ENCODE data around the gene MB.

The MB gene

DNA sequence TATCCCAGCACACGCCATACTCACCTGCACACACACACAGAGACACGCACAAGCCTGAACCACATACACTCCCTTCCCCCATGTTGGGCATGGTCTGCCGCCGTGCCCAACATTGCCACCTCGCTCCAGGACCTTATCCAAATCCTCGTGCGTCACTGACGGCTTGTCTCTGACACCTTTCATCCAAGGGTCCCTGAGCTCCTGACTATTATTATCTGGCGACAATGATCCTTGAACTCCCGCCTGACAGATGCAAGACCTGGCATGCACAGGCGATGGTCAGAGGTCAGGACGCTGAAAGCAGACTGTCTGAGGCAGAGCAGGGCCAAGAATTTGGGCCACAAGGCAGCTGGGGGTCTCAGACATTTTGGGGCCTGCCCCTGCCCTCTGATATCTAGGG, 4.2 kb downstream of the MB start:
- DNase-seq = no peak

DNA sequence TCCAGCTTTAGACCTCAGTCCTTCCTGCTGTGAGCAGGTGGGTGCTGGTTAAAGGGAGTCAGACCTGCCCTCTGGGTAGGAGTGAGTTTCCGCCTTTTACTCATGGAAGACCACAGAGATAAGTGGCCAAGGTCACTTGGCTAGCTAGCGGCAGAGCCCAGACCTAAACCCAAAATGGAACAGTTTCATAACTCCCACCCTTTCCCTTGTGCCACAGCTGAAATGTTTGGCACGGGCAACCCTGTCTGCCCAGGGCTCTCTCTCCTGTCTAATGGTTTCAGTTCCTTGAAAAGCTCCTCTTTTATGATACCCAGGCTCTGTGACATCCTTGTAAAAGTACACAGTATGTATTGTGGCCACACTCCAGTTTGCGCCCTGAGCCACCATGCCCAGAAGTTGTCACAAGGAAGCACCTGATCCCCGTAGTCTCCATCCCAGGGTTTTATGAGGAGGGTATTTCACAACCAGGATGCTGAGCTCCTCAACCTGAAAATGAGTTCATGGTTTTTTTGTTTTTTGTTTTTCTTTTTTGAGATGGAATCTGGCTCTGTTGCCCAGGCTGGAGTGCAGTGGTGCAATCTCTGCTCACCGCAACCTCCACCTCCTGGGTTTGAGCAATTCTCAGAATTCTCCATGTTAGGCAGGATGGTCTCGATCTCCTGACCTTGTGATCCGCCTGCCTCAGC, 5.1 kb downstream of the MB start:
- no peak for DNase-seq

DNA sequence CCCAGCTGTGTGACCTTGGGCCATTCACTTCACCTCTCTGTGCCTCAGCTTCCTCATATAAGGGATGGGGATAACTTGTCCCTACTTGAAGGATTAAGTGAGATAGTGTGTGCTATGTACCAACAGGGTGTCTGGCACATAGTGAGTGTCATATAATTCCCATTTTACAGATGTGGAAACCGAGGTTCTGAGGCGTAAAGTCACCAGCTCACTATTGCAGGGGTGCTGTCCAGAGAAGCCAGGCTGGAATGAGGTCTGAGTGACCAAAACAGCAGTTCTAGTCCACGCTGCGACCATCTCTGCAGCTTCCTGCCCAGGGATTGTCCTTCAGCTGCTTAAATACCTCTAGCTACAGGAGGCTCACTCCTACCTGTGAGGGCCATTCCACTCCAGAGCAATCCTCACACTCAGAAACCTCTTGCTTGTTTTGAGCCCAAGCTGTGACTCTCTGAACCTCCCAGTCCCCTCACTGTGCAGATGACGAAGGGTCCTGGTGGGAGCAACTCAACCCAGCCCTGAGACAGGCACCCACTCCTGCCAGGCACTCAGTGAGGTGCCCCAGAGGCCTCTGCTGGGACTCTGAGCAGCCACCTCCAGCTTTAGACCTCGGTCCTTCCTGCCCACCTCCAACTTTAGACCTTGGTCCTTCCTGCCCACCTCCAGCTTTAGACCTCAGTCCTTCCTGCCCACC, 5.8 kb downstream of the MB start:
- no peak for DNase-seq

DNA sequence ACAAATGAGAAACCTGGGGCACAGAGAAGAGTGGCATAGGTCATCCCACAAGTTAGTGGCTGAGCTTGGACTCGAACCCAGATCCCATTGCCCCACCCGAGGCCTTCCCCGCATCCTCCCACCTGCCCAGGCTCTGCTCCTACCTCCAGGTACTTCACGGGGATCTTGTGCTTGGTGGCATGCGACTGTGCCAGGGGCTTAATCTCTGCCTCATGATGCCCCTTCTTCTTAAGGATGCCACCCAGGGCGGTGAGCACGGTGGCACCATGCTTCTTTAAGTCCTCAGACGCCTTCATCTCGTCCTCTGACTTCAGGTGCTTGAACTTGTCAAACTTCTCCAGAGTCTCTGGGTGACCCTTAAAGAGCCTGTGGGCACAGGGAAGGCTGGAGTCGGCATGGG, 6.4 kb downstream of the MB start:
- DNase-seq = no peak

DNA sequence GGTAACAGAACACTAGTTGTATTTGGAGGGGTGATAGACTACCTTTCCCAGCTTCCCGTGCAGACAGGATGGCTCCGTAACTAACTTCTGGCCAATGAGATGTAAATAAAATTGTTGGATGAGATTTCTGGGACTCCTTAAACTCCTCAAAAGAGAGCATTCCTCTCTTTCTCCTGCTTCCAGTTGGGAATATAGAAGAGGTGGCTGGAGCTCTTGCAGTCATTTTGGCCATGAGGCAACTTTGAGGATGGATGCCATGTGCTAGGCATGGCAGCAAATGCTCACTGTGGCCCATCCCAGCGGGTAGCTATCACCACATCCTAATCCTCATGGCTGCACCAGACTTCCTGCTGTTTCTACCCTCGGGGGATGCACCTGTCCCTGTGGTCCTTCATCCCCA, 7.4 kb downstream of the MB start:
- DNase-seq = no peak

DNA sequence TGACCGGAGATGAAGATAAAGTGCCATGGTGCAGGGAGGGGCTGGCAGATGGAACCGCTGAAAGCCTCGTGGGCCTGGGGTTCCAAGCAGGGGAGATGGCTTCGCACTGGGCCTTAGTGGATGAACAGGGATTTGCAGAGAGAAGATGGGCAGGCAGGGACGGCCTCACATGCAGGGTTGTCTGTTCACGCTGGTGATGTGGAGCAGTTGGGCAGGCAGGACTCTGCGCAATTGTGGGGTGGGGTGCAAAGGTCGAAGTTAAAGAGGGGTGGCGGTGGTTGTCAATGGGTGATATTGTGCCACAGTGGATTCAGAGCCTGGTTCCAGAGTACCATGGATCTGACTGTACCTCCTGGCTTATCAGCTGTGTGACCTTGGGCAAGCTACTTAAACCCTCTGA, 7.9 kb downstream of the MB start:
- DNase-seq = no peak

DNA sequence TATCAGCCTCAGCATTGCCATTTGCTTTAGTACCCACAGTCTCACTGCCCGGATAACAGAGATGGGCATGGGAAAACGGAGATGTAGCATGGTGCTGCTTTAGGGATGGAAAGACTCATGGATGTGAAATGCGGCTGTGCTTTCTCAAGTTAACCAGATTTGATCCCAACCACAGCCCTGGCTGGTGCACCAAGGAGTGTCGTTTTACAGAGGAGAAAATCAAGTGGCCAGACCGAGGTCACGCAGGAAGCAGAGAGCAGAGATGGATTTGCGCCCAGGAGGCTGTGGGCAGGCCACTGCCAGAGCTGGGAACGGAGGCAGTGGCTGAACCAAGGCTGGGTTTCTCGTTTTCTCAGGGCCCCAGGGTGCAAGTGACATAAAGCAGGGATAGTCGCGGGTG, 9.0 kb downstream of the MB start:
- no peak for DNase-seq

DNA sequence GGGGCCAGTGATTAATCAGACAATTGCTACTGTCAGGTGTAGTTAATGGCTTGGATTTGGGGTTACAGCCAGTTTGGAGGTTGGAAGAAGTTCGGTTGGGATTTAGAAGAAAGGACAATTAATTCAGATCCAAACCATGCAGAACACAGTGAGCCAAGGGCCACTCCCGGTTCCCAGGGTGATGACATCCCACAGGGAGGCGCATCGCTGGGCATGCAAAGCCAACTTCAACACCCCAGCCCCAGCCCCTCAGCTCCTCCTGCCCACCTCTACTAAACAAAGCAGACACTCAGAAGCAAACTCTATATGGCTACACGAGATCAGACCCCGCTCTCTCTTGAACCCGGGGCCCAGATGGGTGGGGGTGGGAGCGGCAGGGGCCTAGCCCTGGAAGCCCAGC, 10.2 kb downstream of the MB start:
- no peak for DNase-seq

DNA sequence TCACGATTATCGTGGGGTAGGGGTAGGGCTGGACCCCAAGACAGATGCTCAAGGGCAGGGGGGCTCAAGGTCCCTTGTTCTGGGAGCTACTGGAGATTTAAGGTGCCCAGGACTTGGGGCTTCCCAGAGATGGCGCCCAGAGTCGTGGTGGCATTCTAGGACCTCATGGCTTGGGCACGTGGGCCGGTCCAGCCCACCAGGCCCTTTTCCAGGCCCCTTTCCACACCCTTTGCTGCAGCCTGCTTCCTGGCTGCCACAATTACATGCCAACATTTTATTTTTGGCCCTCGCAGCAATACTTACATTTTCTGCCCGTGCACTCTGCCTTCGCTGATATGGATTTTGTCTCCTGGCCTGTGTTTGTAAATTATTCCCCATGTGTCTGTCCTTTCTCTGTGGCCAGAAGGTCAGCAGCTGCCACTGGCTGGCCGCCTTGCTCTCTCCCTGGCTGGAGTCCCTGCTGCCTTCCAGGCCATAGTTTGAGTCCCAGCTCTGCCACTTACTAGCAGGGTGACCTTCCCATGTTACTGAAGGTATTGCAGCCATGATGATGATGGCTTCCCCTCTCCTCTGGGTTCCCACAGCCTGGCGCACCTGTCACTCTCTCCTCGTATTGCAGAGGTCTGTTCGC, 11.2 kb downstream of the MB start:
- no peak for DNase-seq

DNA sequence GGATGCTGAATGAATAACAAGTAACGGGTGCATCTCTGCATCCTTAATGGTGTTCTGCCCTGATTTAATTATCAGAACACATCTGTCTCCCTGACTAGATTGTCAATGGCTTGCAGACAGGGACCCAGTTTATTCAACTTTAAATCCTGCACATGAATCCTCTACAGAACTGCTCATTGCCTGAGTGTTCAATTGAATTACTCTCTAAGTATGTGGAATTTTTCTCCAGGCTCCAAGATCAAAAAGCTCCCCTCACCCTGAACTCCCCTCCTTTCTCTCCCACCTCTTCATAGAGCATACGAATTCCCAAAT, 11.8 kb downstream of the MB start:
- DNase-seq = no peak

DNA sequence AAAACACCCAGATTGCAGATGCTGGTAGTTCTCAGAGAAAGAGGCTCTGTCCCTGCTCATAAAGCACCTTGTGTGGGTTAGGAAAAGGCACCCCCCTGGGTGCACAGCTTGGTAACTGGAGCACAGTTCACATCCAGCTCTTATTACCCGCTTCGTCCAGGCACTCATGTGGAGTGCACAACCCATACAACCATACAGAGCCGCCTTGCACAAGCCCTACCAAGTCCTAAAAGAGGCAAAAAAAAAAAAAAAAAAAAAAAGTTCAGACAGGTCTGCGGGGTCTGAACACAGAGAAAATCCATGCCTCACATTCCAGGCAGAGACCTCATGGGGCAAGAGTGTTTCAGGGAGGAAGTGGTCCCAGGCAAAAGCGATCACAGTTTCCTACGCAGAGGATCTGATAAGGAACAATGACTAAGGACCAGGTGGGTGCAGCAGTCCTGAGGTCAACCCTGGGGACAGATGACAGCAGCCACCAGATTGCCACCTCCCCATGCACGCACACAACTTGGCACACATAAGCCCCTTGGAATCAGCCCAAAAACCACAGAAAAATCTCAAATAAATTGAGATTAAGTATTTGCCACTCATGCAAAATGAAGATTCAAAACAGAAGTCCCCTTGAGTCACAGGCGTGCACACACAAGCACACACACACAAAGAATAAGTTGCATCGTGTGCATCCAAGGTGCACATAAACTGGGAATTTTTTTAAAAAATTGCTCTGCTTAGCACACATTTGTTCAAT, 12.3 kb downstream of the MB start:
- no peak for DNase-seq

DNA sequence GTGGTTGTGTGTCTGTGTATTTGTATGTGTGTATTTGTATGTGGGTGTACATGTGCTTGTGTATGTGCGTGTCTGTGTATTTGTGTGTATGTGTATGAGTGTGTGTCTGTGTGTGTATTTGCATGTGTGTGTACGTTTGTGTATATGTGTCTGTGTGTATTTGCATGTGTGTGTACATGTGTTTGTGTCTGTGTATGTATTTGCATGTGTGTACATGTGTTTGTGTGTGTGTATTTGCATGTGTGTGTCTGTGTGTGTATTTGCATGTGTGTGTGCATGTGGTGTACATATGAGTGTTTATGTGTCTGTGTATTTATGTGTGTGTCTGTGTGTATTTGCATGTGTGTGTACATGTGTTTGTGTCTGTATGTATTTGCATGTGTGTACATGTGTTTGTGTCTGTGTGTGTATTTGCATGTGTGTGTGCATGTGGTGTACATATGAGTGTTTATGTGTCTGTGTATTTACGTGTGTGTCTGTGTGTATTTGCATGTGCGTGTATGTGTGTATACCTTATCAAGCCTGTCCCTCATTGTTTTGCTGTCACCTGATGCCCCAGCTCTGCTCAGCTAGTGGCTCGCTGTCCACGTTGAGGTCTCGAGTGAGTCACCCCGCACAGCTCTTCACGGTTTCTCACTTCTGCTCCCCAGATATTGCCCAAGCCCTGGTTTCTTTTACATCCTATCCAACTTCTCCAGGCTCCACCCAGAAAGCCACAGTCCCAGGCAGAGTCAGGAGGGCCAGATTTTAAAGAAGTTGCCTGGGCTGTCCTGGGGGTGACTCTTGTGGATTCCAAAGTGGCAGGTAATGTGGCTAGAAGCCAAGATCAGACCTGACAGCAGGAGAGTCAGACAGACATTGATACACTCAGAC, 15.2 kb downstream of the MB start:
- DNase-seq = no peak

DNA sequence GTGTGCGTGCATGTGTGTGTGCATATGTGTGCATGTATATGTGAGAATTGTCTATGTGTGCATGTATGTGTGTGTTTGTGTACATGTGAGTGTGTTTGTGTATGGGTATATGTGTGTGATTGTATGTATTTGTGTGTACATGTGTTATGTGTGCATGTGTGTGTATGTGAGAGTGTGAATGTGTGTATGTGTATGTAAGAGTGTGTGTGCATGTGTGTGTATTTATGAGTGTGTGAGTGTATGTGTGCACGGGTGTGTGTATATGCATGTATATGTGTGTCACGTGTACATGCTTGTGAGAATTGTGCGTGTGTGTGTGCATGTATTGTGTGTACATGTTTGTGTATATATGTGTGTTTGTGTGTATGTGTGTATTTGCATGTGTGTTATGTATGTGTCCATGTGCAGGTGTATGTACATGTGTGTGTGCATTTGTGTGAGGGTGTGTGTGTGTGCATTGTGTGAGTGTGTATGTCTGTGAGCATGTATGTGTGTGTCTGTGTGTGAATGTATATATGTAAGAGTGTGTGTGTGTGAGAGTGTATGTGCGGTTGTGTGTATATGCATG, 16.0 kb downstream of the MB start:
- no peak for DNase-seq

DNA sequence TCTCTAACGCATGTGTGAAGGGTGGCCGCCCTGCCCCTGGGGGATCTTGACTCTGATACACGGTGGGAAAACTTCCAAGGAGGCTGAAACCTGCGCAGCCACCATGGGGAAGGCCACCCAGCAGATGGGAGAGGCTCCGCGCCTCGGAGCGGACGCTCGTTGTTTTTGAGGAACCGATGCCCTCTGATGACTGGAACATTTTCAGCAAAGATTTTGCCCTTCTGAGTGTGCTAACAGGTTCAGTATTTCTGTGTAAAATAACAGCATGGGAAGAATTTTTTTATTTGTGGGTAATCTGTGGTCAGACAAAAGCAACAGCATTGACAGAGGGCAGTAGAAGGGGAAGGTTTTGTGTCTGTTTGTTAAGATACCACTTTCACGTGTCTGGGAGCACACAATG, 16.7 kb downstream of the MB start:
- DNase-seq = no peak

DNA sequence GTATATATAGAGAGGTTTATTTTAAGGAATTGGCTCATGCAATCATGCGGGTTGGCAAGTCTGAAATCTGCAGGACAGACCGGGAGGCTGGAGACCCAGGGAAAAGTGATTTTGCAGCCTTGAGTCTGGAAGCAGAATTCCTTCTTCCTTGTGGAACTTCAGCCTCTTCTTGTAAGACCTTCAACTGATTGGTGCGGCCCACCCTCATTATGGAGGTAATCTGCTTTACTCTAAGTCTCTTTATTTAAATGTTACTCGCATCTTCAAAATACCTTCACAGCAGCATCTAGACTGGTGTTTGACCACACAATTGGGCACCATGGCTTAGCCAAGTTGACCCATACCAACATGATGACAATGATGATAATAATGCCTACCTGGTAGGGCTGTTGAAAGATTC, 17.8 kb downstream of the MB start:
- no peak for DNase-seq

DNA sequence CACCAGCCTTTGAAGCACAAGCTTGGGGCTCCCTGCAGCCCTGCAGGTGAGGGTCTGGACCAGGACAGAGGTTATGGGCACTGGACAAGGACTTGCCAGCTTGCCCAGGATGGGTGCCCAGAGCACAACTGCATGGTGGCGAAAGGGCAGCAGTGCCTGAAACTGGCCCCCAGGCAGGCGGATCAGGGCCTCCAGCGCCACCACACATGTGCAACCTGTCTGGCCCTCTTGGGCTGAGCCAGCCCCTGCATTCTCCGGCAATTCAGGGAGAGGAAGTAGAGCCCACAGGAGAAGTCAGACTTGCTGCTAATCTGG, 18.8 kb downstream of the MB start:
- no peak for DNase-seq

DNA sequence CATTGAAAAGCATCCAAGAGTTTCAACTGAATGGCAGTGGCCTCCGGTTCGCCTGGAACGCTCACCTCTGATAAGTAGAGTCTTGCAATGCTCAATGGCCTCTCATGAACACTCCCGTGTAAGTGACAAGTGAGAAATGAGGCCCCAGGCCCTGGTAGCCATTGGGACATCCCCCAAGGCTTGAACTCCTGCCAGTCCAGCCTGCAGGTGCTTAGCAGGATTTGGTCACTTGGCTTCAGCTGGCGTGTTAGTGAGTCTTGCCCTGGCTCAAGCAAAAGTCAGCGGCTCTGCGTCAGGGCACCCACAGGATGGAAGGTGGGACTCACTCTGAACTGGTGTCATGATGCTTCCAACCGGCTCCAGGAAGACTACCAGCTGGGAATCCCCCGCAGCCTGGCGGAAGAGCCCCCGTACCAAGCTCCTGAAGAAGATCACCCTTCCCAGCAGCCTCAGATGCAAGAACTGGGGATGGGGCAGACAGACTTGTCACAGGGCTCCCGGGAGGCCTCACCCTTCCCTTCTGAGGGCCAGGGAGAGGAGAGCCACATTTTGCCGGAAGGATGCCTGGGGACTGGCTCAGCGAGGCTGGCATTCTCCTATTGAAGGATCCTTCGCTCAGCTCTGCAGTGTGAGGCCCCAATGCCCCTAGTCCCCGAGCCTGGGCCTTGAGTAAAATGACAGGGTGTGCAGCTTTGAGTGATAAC, 19.3 kb downstream of the MB start:
- no peak for DNase-seq

DNA sequence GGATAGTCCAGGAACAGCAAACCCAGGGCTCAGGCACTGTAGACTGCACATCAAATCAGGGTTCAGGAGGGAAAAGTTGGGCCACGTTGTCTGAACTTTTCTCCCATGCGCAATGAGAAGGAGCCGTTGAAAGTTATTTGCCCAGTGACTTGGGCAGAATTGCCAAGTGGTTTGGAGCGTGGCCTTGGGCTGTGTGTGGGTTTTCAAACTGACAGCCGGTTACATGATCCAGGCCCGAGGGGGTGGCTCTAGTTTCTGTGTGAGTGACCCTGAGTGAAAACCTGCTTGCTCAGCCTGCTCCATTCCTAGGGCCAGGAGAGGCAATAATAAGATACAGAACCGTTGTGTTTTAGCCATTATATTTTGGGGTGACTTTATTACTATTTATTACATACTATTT, 20.3 kb downstream of the MB start:
- no peak for DNase-seq

DNA sequence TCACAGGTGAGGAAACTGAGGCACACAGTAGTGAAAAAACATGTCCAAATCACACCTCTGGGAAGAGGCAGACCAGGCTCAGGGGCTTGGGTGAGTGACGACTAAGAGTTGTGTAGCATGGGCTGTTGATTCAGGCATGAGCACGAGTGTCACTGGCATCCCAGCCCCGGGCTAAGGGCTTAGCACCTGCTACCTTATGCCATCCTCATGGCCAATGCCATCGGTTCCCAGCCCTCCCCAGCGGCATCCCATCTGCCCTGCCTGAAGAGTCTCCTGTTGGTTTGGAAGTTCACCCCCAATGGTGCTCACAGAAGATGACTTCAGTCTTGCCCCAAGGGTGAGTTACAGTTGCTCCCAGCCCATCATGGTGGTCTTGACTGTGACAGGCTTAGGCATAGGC, 22.4 kb downstream of the MB start:
- DNase-seq = no peak

DNA sequence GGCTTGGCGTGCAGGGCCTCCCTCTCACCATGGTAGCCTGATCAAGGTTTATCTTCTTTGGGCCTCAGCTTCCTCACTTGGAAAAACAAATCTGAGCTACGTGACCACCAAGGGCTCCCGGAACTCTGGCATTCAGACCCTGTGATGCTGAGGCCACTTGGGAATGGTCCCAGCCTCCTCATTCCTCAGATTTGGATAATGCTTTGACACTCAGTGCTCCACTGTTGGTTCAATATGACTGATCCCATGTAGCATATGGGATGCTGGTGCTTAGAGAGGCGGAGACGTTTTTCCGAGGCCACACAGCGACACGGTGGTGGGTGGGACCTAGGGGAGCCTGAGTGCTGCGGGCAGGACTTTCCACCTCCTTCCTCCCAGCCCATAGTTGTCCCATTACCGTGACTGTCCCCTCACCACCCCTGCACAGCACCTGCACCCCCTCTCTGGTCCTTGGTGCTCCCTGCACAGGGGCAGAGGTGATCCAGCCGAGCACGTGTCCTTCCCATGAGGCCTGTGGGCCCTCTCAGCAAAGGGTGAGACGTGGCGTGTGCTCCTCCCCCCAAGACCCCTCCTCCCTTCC, 23.1 kb downstream of the MB start:
- no peak for DNase-seq

DNA sequence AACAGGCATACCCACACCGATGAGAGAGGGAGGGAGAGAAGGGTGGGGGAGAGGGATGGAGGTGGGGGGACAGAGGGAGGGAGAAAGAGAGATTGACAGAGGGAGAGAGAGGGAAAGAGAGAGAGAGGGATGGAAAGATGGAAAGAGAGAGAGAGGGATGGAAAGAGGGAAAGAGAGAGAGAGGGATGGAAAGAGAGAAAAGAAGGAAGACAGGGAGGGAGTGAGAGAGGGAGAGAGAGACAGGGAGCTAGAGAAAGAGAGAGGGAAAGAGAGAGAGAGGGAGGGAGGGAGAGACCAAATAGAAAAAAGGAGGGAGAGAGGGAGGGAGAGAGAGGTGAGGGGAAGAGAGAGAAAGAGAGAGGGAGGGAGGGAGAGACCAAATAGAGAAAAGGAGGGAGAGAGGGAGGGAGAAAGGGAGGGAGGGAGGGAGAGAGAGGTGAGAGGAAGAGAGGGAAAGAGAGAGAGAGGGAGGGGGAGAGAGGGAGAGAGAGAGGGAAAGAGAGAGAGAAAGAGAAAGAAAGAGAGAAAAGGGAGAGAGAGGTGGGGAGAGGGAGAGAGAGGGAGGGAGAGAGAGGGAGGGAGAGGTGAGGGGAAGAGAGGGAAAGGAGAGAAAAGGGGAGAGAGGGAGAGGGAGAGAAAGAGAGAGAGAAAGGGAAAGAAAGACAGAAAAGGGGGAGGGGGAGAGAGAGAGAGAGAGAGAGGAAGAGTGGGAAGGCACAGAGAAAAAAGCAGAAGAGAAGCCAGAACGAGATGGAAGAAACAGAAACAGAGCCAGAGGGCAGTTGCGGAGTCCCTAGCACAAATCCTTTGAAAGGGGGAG, 23.8 kb downstream of the MB start:
- DNase-seq = no peak
